Erythroblast (primary cell): ENCODE measurements around the gene DNAJC11.

Experiments used
- GATA1 ChIP-seq: IDR thresholded peaks from 2 replicates; pipeline ENCODE4 v1.6.1; 2011; ENCODE audit warnings: low read depth, mild to moderate bottlenecking, control low read depth, low read length, moderate library complexity
- POLR2A ChIP-seq: IDR thresholded peaks from 2 replicates; pipeline ENCODE4 v1.6.1; 2011; ENCODE audit warnings: mild to moderate bottlenecking, low read length

GRCh38 chr1:6624710-6625583 lies 76.7 kb downstream of the DNAJC11 start, which contains the start of gene THAP3:
- TF ChIP-seq POLR2A, result no peak
- TF ChIP-seq GATA1, result no peak
